MV-4-11 (cell line): Measurements from ENCODE around the gene TBC1D20.
"Not testable (repeated sequence)": the region's sequence is repeated elsewhere in the genome, so short reads cannot be mapped to it uniquely, and the experiment has no call there.

ENCODE experiments used
- DNase-seq: peaks from one replicate; lab custom pipeline; 2025; lab: John Stamatoyannopoulos, UW

TBC1D20 gene

GRCh38 chr20:476561-477249 lies 14.4 kb upstream of the TBC1D20 start:
- DNase-seq = not testable (repeated sequence)

- DNase-seq = no peak
These were observed 13.4 kb upstream of the TBC1D20 start for GRCh38 chr20:475463-476357.

GRCh38 chr20:474581-474980 lies 12.2 kb upstream of the TBC1D20 start:
- DNase-seq = no peak

GRCh38 chr20:472889-473292 lies 10.6 kb upstream of the TBC1D20 start:
- DNase-seq = no peak

- no peak for DNase-seq
These were observed 10.0 kb upstream of the TBC1D20 start for GRCh38 chr20:472137-472846.

GRCh38 chr20:469746-470490 lies 7.6 kb upstream of the TBC1D20 start:
- no peak for DNase-seq

- no peak for DNase-seq
These were observed 5.4 kb upstream of the TBC1D20 start for GRCh38 chr20:467755-468154.

- peak; percentile 9 for DNase-seq
These were observed 807 bp downstream of the TBC1D20 start for GRCh38 chr20:461254-462198.

- DNase-seq = no peak
These were observed 1.6 kb downstream of the TBC1D20 start for GRCh38 chr20:460707-461106.

GRCh38 chr20:460180-460579 lies 2.2 kb downstream of the TBC1D20 start:
- DNase-seq = no peak

- peak; percentile 57 for DNase-seq
These were observed 3.6 kb downstream of the TBC1D20 start for GRCh38 chr20:458776-459175.

- no peak for DNase-seq
These were observed 7.4 kb downstream of the TBC1D20 start for GRCh38 chr20:454951-455350.

- DNase-seq = not testable (repeated sequence)
These were observed 10.3 kb downstream of the TBC1D20 start for GRCh38 chr20:452021-452420.

GRCh38 chr20:445514-446336 lies 16.6 kb downstream of the TBC1D20 start:
- no peak for DNase-seq

GRCh38 chr20:444862-445426 lies 17.4 kb downstream of the TBC1D20 start:
- no peak for DNase-seq

GRCh38 chr20:444117-444516 lies 18.2 kb downstream of the TBC1D20 start:
- DNase-seq = no peak

- no peak for DNase-seq
These were observed 19.0 kb downstream of the TBC1D20 start for GRCh38 chr20:443223-443775.

- no peak for DNase-seq
These were observed 21.7 kb downstream of the TBC1D20 start for GRCh38 chr20:440636-441035.

- DNase-seq = no peak
These were observed 22.2 kb downstream of the TBC1D20 start for GRCh38 chr20:440148-440547.
